Effector memory CD4-positive, alpha-beta T cell (primary cell): Measurements from ENCODE around the gene RAB7B.
"Not testable (repeated sequence)": the region's sequence is repeated elsewhere in the genome, so short reads cannot be mapped to it uniquely, and the experiment has no call there.

Source experiments
- DNase-seq, 3 donors: peaks; one replicate each; pipeline ENCODE4 v3.0.0-alpha.2; 2020
- H3K27ac ChIP-seq: 2 replicates; pipeline ENCODE4 v1.7.0; 2013; ENCODE audit warnings: mild to moderate bottlenecking, low read length, moderate library complexity; ENCODE audit not compliant: insufficient read depth, poor library complexity, severe bottlenecking
- H3K27me3 ChIP-seq: replicated peaks from 2 replicates; pipeline ENCODE4 v1.7.0; 2013; ENCODE audit warnings: mild to moderate bottlenecking, low read length; ENCODE audit not compliant: insufficient read depth, control insufficient read depth, poor library complexity, severe bottlenecking
- H3K36me3 ChIP-seq: 2 replicates; pipeline ENCODE4 v1.7.0; 2013; ENCODE audit warnings: mild to moderate bottlenecking, low read length, moderate library complexity; ENCODE audit not compliant: control insufficient read depth, insufficient read depth
- H3K4me1 ChIP-seq: 2 replicates; pipeline ENCODE4 v1.7.0; 2013; ENCODE audit warnings: low read length, mild to moderate bottlenecking; ENCODE audit not compliant: control insufficient read depth, insufficient read depth, poor library complexity, severe bottlenecking
- H3K4me3 ChIP-seq: 2 replicates; pipeline ENCODE4 v1.7.0; 2013; ENCODE audit warnings: low read length, low read depth, mild to moderate bottlenecking; ENCODE audit not compliant: insufficient read depth, poor library complexity, severe bottlenecking
- H3K9me3 ChIP-seq: 2 replicates; pipeline ENCODE4 v1.7.0; 2013; ENCODE audit warnings: mild to moderate bottlenecking, low read length, moderate library complexity; ENCODE audit not compliant: control insufficient read depth
- total RNA-seq, 3 donors: gene quantifications; one replicate each; lab custom pipeline; 2026; lab: John Stamatoyannopoulos, UW

The RAB7B gene, protein sequence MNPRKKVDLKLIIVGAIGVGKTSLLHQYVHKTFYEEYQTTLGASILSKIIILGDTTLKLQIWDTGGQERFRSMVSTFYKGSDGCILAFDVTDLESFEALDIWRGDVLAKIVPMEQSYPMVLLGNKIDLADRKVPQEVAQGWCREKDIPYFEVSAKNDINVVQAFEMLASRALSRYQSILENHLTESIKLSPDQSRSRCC
- 0 reads per million in 3 donors for total RNA-seq

DNA sequence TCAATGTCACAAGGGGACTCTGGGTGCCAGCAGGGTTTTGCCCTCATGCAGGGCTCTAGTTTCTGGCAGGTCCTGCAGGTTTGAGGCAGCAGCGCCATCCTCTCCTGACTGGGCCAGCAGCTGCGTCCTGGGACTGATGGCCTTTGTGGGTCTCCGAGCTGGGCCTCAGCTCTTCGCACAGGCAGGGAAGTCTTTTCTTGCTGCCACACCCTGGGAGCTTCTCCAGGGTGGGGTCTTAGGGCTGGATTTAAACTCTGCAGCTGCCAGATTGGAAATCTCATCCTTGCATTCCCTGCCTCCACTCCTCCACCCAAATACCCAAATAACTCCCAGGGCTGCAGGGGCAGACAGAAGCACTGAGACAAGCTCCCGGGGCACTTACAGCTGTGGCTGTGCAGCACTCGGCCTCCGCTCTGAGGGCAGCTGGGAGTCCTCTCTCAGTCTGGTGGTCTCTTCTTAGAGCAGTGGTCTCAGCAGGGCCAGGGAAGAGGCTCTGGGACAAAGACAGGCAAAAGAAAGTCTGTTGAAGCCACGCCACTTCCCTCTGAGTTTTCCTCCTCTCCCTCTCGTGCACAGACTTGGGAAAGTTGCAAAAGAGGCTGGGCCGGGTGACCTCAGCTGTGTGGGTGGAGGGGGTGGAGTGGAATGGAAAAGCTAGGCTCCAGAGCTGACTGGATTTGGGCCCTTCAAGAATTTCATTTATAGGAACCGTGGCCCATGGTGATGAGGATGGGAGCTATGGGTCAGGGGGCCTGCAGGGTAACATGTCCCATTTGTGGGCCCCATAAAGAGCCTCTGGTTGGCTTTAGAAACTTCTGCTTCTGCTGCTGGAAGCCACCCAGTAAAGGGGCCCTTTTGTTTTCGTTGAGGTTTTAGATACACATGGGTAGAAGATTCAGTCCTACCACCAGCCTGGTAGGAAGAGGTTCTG lies at the start of gene RAB7B:
Gene RAB7B, minus strand, starts transcription at position 525 of the 931 bp plus-strand sequence. CDS start 9,260 bp downstream, outside the sequence.
- Histone ChIP-seq H3K9me3 (no peaks in the 10 kb centered on the region), H3K27ac (no peak within 1 kb of the TSS), H3K27me3 (no peaks in the 10 kb centered on the region), H3K36me3 (no peaks in the 10 kb centered on the region), H3K4me3 (no peak within 1 kb of the TSS), H3K4me1 (no peaks in the 10 kb centered on the region)
- DNase-seq = no peak

DNA sequence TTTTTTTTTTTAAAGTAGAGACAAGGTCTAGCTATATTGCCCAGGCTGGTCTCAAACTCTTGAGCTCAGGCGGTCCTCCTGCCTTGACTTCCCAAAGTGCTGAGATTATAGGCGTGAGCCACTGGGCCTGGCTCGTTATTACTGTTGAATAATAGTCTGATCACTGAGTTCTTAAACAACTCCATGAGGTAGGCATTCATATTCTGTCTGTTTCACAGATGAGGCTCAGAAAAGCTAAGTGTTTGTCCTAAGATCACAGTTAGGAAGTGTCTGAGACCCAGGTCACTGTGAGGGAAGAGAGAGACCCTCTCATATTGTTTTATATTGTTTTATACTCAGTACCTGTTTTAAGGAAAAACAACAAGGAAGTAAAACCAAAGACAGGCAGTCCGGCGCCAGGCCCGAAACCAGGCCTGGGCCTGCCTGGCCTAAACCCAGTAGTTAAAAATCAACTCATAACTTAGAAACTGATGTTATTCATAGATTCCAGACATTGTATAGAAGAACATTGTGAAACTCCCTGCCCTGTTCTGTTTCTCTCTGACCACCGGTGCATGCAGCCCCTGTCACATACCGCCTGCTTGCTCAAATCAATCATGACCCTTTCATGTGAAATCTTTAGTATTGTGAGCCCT lies 49.2 kb upstream of the RAB7B start:
- H3K36me3 ChIP-seq, H3K9me3 ChIP-seq, H3K27ac ChIP-seq, H3K4me1 ChIP-seq, H3K27me3 ChIP-seq, H3K4me3 ChIP-seq, DNase-seq: not testable (repeated sequence)

DNA sequence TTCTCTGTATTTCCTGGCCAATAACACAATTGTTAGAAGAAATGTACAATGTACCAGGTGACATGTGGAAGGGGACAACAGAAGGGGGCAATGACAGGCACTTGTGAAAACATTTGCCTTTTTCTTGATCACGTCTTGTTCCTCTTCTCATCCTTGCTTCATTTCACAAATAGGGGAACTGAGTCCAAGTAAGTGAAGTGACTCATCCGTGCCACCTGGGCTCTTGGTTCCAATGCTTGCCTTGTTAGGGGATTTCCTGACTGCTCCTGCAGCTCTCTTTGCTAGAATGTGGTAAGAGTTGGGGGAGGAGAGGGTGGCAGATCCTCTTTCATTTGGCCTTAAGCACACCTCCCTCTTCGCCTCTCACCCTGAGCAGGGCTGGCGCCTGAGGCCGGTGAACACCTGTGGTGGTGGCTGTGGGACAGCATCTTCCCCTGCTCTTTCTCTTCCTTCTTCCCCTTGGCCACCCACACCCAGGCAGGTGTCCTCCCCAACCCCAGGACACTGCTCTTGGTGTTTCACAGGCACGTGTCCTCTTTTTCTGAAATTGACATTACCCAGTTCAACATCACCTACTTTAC lies 47.5 kb upstream of the RAB7B start:
- Histone ChIP-seq H3K4me3 (no peak overlapping the region), H3K27me3 (no peaks in the 10 kb centered on the region), H3K36me3 (no peaks in the 10 kb centered on the region), H3K4me1 (peaks cover 2% of the 10 kb centered on the region), H3K27ac (no peak overlapping the region), H3K9me3 (no peaks in the 10 kb centered on the region)
- peak in 2 of 3 donors; percentile 17 to 25 for DNase-seq

DNA sequence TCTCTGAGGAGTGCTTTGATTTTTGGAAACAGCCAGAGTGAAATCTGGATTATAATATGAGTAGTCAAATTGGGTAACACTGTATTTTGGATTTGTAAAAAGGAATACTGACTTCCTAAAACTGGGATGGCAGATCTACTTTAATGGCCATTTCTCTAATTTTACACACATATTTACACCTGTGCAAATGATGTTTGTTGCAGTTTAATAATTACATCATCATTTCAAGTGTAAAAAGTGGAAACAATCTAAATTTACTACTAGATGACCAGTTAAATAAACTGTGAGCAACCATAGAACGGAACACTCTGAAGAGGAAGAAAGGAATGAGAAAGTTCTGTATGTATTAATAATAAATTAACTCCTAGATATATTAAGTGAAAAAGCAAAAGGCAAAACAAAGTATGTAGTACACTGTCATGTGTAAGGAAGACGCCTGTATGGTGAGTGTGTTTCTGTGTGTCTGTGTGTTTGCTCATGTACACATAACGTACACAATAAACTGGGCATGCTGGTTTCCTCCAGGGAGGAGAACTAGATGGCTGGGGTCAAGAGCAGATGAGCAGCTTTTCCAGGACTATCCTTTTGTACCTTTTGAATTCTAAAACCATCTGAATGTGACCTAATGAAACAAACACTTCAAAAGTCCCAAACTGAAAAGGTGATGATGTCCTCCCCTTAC lies 46.9 kb upstream of the RAB7B start:
- Histone ChIP-seq H3K27me3 (no peaks in the 10 kb centered on the region), H3K27ac (no peak overlapping the region), H3K4me3 (no peak overlapping the region), H3K9me3 (no peaks in the 10 kb centered on the region), H3K36me3 (no peaks in the 10 kb centered on the region), H3K4me1 (peaks cover 2% of the 10 kb centered on the region)
- no peak for DNase-seq

DNA sequence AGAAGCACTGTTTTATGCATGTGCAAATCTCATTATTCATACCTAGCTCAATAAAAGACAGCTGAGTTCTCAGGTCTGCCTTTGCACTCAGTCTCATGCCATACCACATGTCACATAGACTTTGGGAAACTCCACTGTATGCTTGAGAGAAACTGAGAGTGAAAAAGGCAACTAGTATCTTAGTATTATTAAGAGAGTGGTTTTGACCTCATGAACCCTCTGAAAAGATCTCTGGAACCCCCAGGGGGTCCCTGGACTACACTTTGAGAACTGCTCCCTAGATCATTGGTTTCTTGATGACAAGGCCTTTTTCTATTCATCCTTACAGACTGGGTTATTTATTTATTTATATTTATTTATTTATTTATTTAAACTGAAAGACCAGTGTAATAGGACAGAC lies 46.1 kb upstream of the RAB7B start:
- H3K27ac ChIP-seq = no peak overlapping the region
- H3K36me3 ChIP-seq = no peaks in the 10 kb centered on the region
- DNase-seq = no peak
- H3K9me3 ChIP-seq = no peaks in the 10 kb centered on the region
- no peak overlapping the region for H3K4me3 ChIP-seq
- no peaks in the 10 kb centered on the region for H3K27me3 ChIP-seq
- peaks cover 2% of the 10 kb centered on the region for H3K4me1 ChIP-seq

DNA sequence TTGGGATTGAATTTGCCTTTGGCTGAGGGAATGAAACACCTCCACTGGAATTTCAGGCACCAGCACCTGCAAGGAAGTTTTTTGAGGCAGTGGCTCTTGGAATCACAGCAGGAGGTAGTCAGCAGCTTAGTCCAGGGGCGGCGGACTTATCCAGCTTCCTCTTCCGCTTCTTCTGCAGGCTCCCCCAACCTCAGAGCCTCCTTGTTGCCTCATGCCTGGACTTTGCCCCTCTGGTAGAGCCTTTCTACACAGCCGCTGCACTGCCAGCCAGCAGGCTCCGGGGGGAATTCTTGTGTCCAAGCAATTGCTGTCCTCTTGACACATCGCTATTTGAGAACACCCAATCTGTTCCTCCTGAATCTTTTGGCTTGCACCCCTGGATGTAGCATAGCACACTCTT lies 45.4 kb upstream of the RAB7B start:
- Histone ChIP-seq H3K9me3 (no peaks in the 10 kb centered on the region), H3K4me3 (no peak overlapping the region), H3K27ac (no peak overlapping the region), H3K27me3 (no peaks in the 10 kb centered on the region), H3K36me3 (no peaks in the 10 kb centered on the region), H3K4me1 (peaks cover 2% of the 10 kb centered on the region)
- DNase-seq = no peak

DNA sequence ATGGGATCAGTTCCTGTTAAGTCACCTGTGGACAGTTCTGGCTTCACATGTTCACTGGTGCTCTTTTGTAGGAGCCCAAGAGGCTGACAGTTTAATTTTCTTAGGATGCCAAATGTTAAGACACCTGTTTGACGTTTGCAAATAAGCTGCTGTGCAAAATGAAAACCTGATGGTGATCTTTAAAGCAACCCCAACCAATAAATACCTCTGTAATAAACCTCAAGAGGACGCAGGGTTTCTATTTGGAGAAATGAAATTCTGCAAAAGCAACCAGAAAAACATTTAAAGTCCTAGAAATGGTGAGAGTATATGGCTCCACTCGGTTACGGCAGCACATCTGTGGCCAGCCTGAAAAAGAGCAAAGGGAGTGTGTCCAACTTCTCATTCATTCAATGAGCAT lies 44.1 kb upstream of the RAB7B start:
- Histone ChIP-seq H3K36me3 (no peaks in the 10 kb centered on the region), H3K4me3 (no peak overlapping the region)
- DNase-seq = no peak

DNA sequence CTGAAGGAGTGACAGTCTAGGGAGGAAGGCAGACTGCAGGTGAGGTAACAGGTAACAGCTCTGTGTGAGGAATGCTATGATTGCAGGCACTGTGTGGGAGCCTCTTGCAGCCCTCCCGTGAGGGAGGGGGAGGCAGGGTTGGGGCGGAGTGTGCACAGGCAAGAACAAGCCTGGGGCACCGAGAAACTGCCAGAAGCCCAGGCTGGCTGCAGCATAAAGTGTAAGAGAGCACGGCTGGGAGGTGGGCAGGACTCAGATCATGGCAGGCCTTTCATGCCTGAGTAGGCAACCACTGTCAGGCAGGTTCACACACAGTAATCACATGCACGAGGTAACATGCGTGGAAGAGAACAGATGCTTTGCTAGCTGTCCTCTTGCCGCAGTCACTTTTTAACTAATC lies 38.4 kb upstream of the RAB7B start:
- no peak overlapping the region for H3K27ac ChIP-seq
- no peaks in the 10 kb centered on the region for H3K27me3 ChIP-seq
- no peaks in the 10 kb centered on the region for H3K36me3 ChIP-seq
- no peaks in the 10 kb centered on the region for H3K9me3 ChIP-seq
- H3K4me3 ChIP-seq = no peak overlapping the region
- no peaks in the 10 kb centered on the region for H3K4me1 ChIP-seq
- DNase-seq = no peak

More for the DNA sequence above, 44.1 kb upstream of the RAB7B start:
- no peaks in the 10 kb centered on the region for H3K27me3 ChIP-seq
- no peak overlapping the region for H3K27ac ChIP-seq
- H3K9me3 ChIP-seq = no peaks in the 10 kb centered on the region
- H3K4me1 ChIP-seq = peaks cover 2% of the 10 kb centered on the region

DNA sequence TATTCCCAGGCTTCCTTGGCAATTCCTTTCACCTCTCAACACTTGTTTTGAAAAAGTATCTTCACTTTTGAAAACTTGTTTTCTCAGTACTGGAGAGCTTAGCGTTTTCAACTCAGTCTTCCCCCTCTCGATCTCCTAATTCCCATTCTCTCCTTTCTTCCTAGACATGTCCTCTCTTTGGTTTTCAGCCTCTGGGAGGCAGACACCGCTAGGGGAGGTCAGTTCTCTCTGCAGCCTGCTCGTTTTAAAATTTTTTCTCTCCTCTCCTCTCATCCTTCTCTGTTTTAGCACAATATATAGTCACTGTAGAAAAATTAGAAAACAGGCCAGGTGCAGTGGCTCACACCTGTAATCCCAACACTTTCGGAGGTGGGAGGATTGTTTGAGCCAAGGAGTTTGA lies 37.1 kb upstream of the RAB7B start:
- no peaks in the 10 kb centered on the region for H3K9me3 ChIP-seq
- H3K4me1 ChIP-seq = no peaks in the 10 kb centered on the region
- H3K27me3 ChIP-seq = no peaks in the 10 kb centered on the region

More for the DNA sequence above, 37.1 kb upstream of the RAB7B start:
- no peak for DNase-seq
- Histone ChIP-seq H3K36me3 (no peaks in the 10 kb centered on the region), H3K4me3 (no peak overlapping the region), H3K27ac (no peak overlapping the region)
